Activated CD4-positive, alpha-beta T cell treated with anti-CD3 and anti-CD28 coated beads, Interleukin-2, Interleukin-4, amounts not matched to agents 100 ng/mL and 50 ng/mL, durations not matched to agents 16 hours and 8 hours (primary cell): ENCODE measurements around the gene FOCAD.

Experiments used
- DNase-seq: peaks from one replicate; pipeline ENCODE4 v3.0.0-alpha.2; 2020; ENCODE audit warnings: low spot score

The FOCAD gene

GRCh38 chr9:20729523-20729922 is 45.5 kb downstream of the FOCAD start:
- DNase-seq, result no peak

GRCh38 chr9:20732118-20732517 is 48.1 kb downstream of the FOCAD start:
- no peak for DNase-seq

GRCh38 chr9:20734275-20734674 is 50.2 kb downstream of the FOCAD start:
- no peak for DNase-seq

GRCh38 chr9:20740304-20740703 is 56.2 kb downstream of the FOCAD start:
- DNase-seq, result no peak

- no peak for DNase-seq
These were observed 57.0 kb downstream of the FOCAD start for GRCh38 chr9:20740929-20741582.

GRCh38 chr9:20742833-20743232 is 58.8 kb downstream of the FOCAD start:
- DNase-seq, result no peak

- no peak for DNase-seq
These were observed 60.1 kb downstream of the FOCAD start for GRCh38 chr9:20744036-20744630.

GRCh38 chr9:20746967-20747366 is 62.9 kb downstream of the FOCAD start:
- no peak for DNase-seq

GRCh38 chr9:20749496-20750198 is 65.6 kb downstream of the FOCAD start:
- no peak for DNase-seq

- no peak for DNase-seq
These were observed 69.7 kb downstream of the FOCAD start for GRCh38 chr9:20753761-20754160.

GRCh38 chr9:20754556-20754955 is 70.5 kb downstream of the FOCAD start:
- DNase-seq, result no peak

GRCh38 chr9:20760246-20760891 is 76.3 kb downstream of the FOCAD start:
- no peak for DNase-seq

GRCh38 chr9:20770947-20771346 is 86.9 kb downstream of the FOCAD start:
- no peak for DNase-seq

GRCh38 chr9:20771729-20772128 is 87.7 kb downstream of the FOCAD start:
- DNase-seq, result no peak

GRCh38 chr9:20775683-20776082 is 91.6 kb downstream of the FOCAD start:
- no peak for DNase-seq

- no peak for DNase-seq
These were observed 97.0 kb downstream of the FOCAD start for GRCh38 chr9:20781092-20781491.

- DNase-seq, result no peak
These were observed 98.2 kb downstream of the FOCAD start for GRCh38 chr9:20782289-20782688.

GRCh38 chr9:20783057-20784038 is 99.3 kb downstream of the FOCAD start:
- no peak for DNase-seq

- no peak for DNase-seq
These were observed 100.1 kb downstream of the FOCAD start for GRCh38 chr9:20784196-20784595.

- no peak for DNase-seq
These were observed 102.7 kb downstream of the FOCAD start for GRCh38 chr9:20786807-20787206.

- no peak for DNase-seq
These were observed 104.7 kb downstream of the FOCAD start for GRCh38 chr9:20788526-20789451.
